Pancreas (tissue), 10 donors: ENCODE results near the gene SNRPB2. TPM values are rescaled to one million over a fixed set of nuclear protein-coding genes. Genes with fewer than 3 reads are reported as not detected.

Source experiments
- ATAC-seq, 4 donors: fragments of 200-7000 bp; cut with Tn5 transposase; one replicate each; pipeline versions ENCODE4 v1.8.0 to v1.9.1; 2020; ENCODE audit warnings: mild to moderate bottlenecking in 4 of 4, moderate library complexity in 4 of 4
- DNase-seq, 6 donors: peaks; one replicate each; pipeline ENCODE4 v3.0.0-alpha.2; 2020
- FAIRE-seq: peaks from 2 replicates; lab custom pipeline; 2012; peaks lifted over from hg19 to GRCh38; lab: Jason Lieb, UNC
- H3K27ac ChIP-seq, 4 donors: fragments of 200-600 bp; sonication (generic); 1 replicate in 3 of 4; 2 replicates in 1 of 4; pipeline versions ENCODE4 v1.5.0 to v1.8.0; 2020
- H3K27me3 ChIP-seq, 4 donors: fragments of 200-600 bp; one replicate each; pipeline ENCODE4 v1.8.0; 2021
- H3K36me3 ChIP-seq, 3 donors: fragments of 200-600 bp; sonication (generic) in 1 of 3; one replicate each; pipeline versions ENCODE4 v1.5.0 to v1.8.0; 2020 to 2021
- H3K4me1 ChIP-seq, 3 donors: fragments of 200-600 bp; one replicate each; pipeline ENCODE4 v1.8.0; 2021
- H3K4me3 ChIP-seq, 4 donors: fragments of 200-600 bp; sonication (generic) in 2 of 4; one replicate each; pipeline versions ENCODE4 v1.5.0 to v1.8.0; 2020 to 2021
- H3K9me3 ChIP-seq, 4 donors: fragments of 200-600 bp; one replicate each; pipeline ENCODE4 v1.8.0; 2021
- CTCF ChIP-seq, 4 donors: fragments of 200-600 bp; sonication (generic) in 3 of 4; IDR thresholded peaks; one replicate each; pipeline versions ENCODE4 v1.5.0 to v1.8.0; 2021; ENCODE audit warnings: antibody characterized with exemption in 4 of 4
- WGBS, 2 donors: extraction: QIAGEN DNeasy Blood & Tissue Kit; methylation state at CpG; one replicate each; pipeline ENCODE4 v1.1.7; 2013; 5-methylcytosine and 5-hydroxymethylcytosine counted together
- intact Hi-C, 3 donors: fragments of 100-400 bp; cut with DNase I; formaldehyde crosslinking; loops; one replicate each; pipeline versions ENCODE4 v1.11.1 to v1.14.2; 2022
- polyA plus RNA-seq, 2 donors: library from polyadenylated mRNA; stranded (reverse); fragments of 200-250 nt; gene quantifications; one replicate each; pipeline ENCODE4 v1.2.3, GENCODE V29; 2013
- total RNA-seq, 6 donors: library from RNA; stranded (reverse); fragmentation: NEBNext Ultra II Directional in 4 of 6; extraction: Animal tissue kit (Norgen Biotek cat#: 25700) in 4 of 6; gene quantifications; one replicate each; pipeline versions ENCODE4 v1.2.1 to v1.2.4, GENCODE V29; 2021 to 2023
- donor health status: healthy with polysubstance abuse.
- donor health status: DM: no; HTN: no; CAD: no; lungs with moderate emphysema.
- donor health status: DM: no; HTN: no; CAD: no.
- donor health status: control.
- donor health status: control.
- donor health status: Bipolar disorder and iron deficiency.
- donor health status: DM: yes; HTN: yes; CAD: no.
- donor health status: DM: no; HTN: no; CAD: no.
- donor health status: DM: no; HTN: no; CAD: no.
- donor health status: DM: yes; HTN: yes; CAD: no.

SNRPB2 gene
- total and polyA plus RNA-seq, 8 donors, result 8.2 to 26.9 (median 14.8) TPM

GRCh38 chr20:16759181-16759563 lies 29.3 kb downstream of the SNRPB2 start:
- DNase-seq, result no peak
- H3K4me3 ChIP-seq, result no peak overlapping the region
- ATAC-seq, result no peak
- no peaks in the 10 kb centered on the region for H3K9me3 ChIP-seq
- WGBS, 2 donors, result 78 to 86% methylated on average over 1 of the region's 1 CpG
- no peaks in the 10 kb centered on the region for H3K27me3 ChIP-seq
- TF ChIP-seq CTCF (IDR thresholded peaks at IDR 0.05), result no peak
- no peaks in the 10 kb centered on the region for H3K36me3 ChIP-seq
- H3K27ac ChIP-seq, result no peak overlapping the region
- H3K4me1 ChIP-seq, result peaks cover 5 to 9% (median 9%) of the 10 kb centered on the region in 3 donors
- intact Hi-C loops, result no loop called here
- no peak for FAIRE-seq

- no peaks in the 10 kb centered on the region for H3K27me3 ChIP-seq
- no peaks in the 10 kb centered on the region for H3K36me3 ChIP-seq
- H3K9me3 ChIP-seq, result no peaks in the 10 kb centered on the region
- no peak overlapping the region for H3K27ac ChIP-seq
- peaks cover 5 to 9% (median 9%) of the 10 kb centered on the region in 3 donors for H3K4me1 ChIP-seq
- FAIRE-seq (no peak), DNase-seq (peak in 2 of 6 donors; percentile 3 to 24), ATAC-seq (peak; percentile 63 to 85 (median 66))
- peak overlapping the region in 1 of 4 donors; percentile 22 for H3K4me3 ChIP-seq
- intact Hi-C loops, result loop anchor here in 1 of 3 donors (5.0 kb wide), 1 partner anchor 243 kb away; no protein-coding TSS in a partner anchor
- TF ChIP-seq CTCF (IDR thresholded peaks at IDR 0.05), result no peak
- WGBS, 2 donors, result 18 to 19% methylated on average over 11 of the region's 11 CpGs
These were observed 30.8 kb downstream of the SNRPB2 start for GRCh38 chr20:16760431-16761304.

GRCh38 chr20:16761305-16761829 lies 31.5 kb downstream of the SNRPB2 start:
- H3K27me3 ChIP-seq, result no peaks in the 10 kb centered on the region
- ATAC-seq, result peak; percentile 84 to 95 (median 92)
- H3K9me3 ChIP-seq, result no peaks in the 10 kb centered on the region
- 0 to 1% methylated on average over 3 of the region's 3 CpGs for WGBS, 2 donors
- intact Hi-C loops, result loop anchor here in 1 of 3 donors (5.0 kb wide), 1 partner anchor 244 kb away; no protein-coding TSS in a partner anchor
- peak; percentile 39 to 56 (median 52) for TF ChIP-seq CTCF (IDR thresholded peaks at IDR 0.05)
- peaks cover 5 to 9% (median 9%) of the 10 kb centered on the region in 3 donors for H3K4me1 ChIP-seq
- DNase-seq, result peak in 3 of 6 donors; percentile 36 to 66 (median 49)
- FAIRE-seq, result no peak
- H3K36me3 ChIP-seq, result no peaks in the 10 kb centered on the region
- H3K4me3 ChIP-seq, result peak overlapping the region in 1 of 4 donors; percentile 22
- no peak overlapping the region for H3K27ac ChIP-seq

GRCh38 chr20:16764560-16764959 lies 34.7 kb downstream of the SNRPB2 start:
- ATAC-seq, result no peak
- no peak for DNase-seq
- no peak for TF ChIP-seq CTCF (IDR thresholded peaks at IDR 0.05)
- intact Hi-C loops, result loop anchor here in 1 of 3 donors (5.0 kb wide), 1 partner anchor 247 kb away; no protein-coding TSS in a partner anchor
- Histone ChIP-seq H3K9me3 (no peaks in the 10 kb centered on the region), H3K4me3 (no peak overlapping the region), H3K27ac (no peak overlapping the region), H3K27me3 (no peaks in the 10 kb centered on the region), H3K4me1 (peaks cover 5 to 9% (median 9%) of the 10 kb centered on the region in 3 donors), H3K36me3 (no peaks in the 10 kb centered on the region)
- FAIRE-seq, result no peak
- 37 to 46% methylated on average over 4 of the region's 4 CpGs for WGBS, 2 donors
